K562 (cell line): ENCODE results near the gene RPL15. TPM values are rescaled to one million over a fixed set of nuclear protein-coding genes. Genes with fewer than 3 reads are reported as not detected.
A peak's percentile ranks its signal among the peaks of the same experiment; 100 is the strongest.

Experiments used
- CHD1 ChIP-seq: fragments of 200-600 bp; sonication (generic); IDR thresholded peaks from one replicate; pipeline ENCODE4 v1.6.1; 2012; ENCODE audit warnings: mild to moderate bottlenecking, moderate library complexity, low read length, inconsistent platforms
- E2F3 ChIP-seq: fragments of 250-450 bp; sonication (Bioruptor Pico); IDR thresholded peaks from 2 replicates; pipeline ENCODE4 v1.4.0; 2020; ENCODE audit warnings: mild to moderate bottlenecking
- EZH2 ChIP-seq: IDR thresholded peaks from 2 replicates; pipeline ENCODE4 v1.6.1; 2012; ENCODE audit warnings: low read depth, mild to moderate bottlenecking, inconsistent platforms, low read length, borderline replicate concordance
- KDM2B ChIP-seq: fragments of 250-450 bp; sonication (Bioruptor Pico); IDR thresholded peaks from 2 replicates; pipeline ENCODE4 v1.8.0; 2021; ENCODE audit warnings: mild to moderate bottlenecking, moderate library complexity
- MAFG ChIP-seq: fragments of 450-650 bp; conservative IDR thresholded peaks from 2 replicates; pipeline ENCODE4 v1.6.1; 2016; ENCODE audit warnings: missing genetic modification characterization, missing compliant biosample characterization
- MEIS2 ChIP-seq: fragments of 450-650 bp; IDR thresholded peaks from 2 replicates; pipeline ENCODE4 v1.6.1; 2014; ENCODE audit warnings: mild to moderate bottlenecking; ENCODE audit not compliant: partially characterized antibody
- NCOA2 ChIP-seq, 2 experiments: fragments of 450-650 bp; IDR thresholded peaks; 2 replicates each; pipeline ENCODE4 v1.6.1; 2018; ENCODE audit warnings: mild to moderate bottlenecking in 2 of 2, moderate library complexity in 1 of 2; ENCODE audit not compliant: partially characterized antibody in 2 of 2
- NFRKB ChIP-seq: fragments of 450-650 bp; IDR thresholded peaks from 2 replicates; pipeline ENCODE4 v1.6.1; 2016; ENCODE audit warnings: low read depth
- PHTF2 ChIP-seq: fragments of 250-450 bp; sonication (Bioruptor Pico); IDR thresholded peaks from 2 replicates; pipeline ENCODE4 v1.5.0; 2021; ENCODE audit warnings: mild to moderate bottlenecking
- PPARD ChIP-seq: fragments of 250-450 bp; sonication (Bioruptor Pico); IDR thresholded peaks from 2 replicates; pipeline ENCODE4 v1.8.0; 2022; ENCODE audit warnings: inconsistent platforms, mild to moderate bottlenecking, moderate library complexity
- SMARCC2 ChIP-seq: fragments of 450-650 bp; IDR thresholded peaks from 2 replicates; pipeline ENCODE4 v1.6.1; 2017; ENCODE audit warnings: antibody characterized with exemption, moderate library complexity, mild to moderate bottlenecking, low read depth
- SRSF7 ChIP-seq: fragments of 200-400 bp; formaldehyde crosslinking; optimal IDR thresholded peaks from 2 replicates; pipeline ENCODE3; 2017; ENCODE audit warnings: mild to moderate bottlenecking, low read depth, low read length
- ZNF146 ChIP-seq: IDR thresholded peaks from one replicate; pipeline ENCODE4 v1.6.1; 2018; ENCODE audit warnings: missing compliant biosample characterization; ENCODE audit not compliant: unreplicated experiment
- ZNF239 ChIP-seq: fragments of 250-450 bp; sonication (Bioruptor Pico); IDR thresholded peaks from 2 replicates; pipeline ENCODE4 v1.4.0; 2020; ENCODE audit warnings: mild to moderate bottlenecking
- ZNF436 ChIP-seq: fragments of 250-450, 450-650 bp; sonication (Bioruptor Pico); formaldehyde crosslinking; IDR thresholded peaks from 2 replicates; pipeline ENCODE4 v1.7.0; 2020; ENCODE audit warnings: mild to moderate bottlenecking
- ZNF584 ChIP-seq: fragments of 200-800 bp; sonication (Bioruptor generic); IDR thresholded peaks from 2 replicates; pipeline ENCODE4 v1.6.1; 2016; ENCODE audit warnings: low read depth, mild to moderate bottlenecking, missing genetic modification characterization, missing compliant biosample characterization
- polyA plus RNA-seq, 8 experiments: library from polyadenylated mRNA; depleted of rRNA in 4 of 8; stranded (reverse) in 5 of 8; unstranded in 3 of 8; fragments of >200 nt; fragmentation: Nextera tagmentation in 2 of 8; fragmentation: Illumina TruSeq in 1 of 8; extraction: Ambion mirVana in 2 of 8; extraction: Trizol in 1 of 8; gene quantifications; 2 replicates each; pipeline versions ENCODE4 v1.2.1 to v1.2.3, GENCODE V29; 2011 to 2014; ENCODE audit warnings: inconsistent platforms in 1 of 8, missing spikeins in 1 of 8
- total RNA-seq, 7 experiments: library from RNA; depleted of rRNA in 6 of 7; stranded (reverse); fragments of >200 nt in 6 of 7; fragmentation: Illumina TruSeq in 2 of 7; extraction: Trizol in 2 of 7; gene quantifications; 2 replicates each; pipeline versions ENCODE4 v1.2.1 to v1.2.3, GENCODE V29; 2011 to 2021; ENCODE audit warnings: low replicate concordance in 1 of 7
- TF ChIP-seq, protein P1 (sequence below), 2 experiments: fragments of 150-350 bp in 1 of 2; IDR thresholded peaks; 2 replicates each; pipeline ENCODE4 v1.6.1; 2012 to 2016; ENCODE audit warnings: low read depth in 2 of 2, low read length in 2 of 2, mild to moderate bottlenecking in 1 of 2, moderate library complexity in 1 of 2
- TF ChIP-seq, protein P2 (sequence below): sonication (generic); formaldehyde crosslinking; IDR thresholded peaks from 2 replicates; pipeline ENCODE4 v1.8.0; 2022; ENCODE audit warnings: missing genetic modification reagents, mild to moderate bottlenecking, borderline replicate concordance
- TF ChIP-seq, protein P3 (sequence below): fragments of 250-450 bp; sonication (Bioruptor Pico); IDR thresholded peaks from 2 replicates; pipeline ENCODE4 v1.8.0; 2022; ENCODE audit warnings: inconsistent platforms
- TF ChIP-seq, protein P4 (sequence below): fragments of 250-450 bp; sonication (Bioruptor Pico); IDR thresholded peaks from 2 replicates; pipeline ENCODE4 v1.8.0; 2021; ENCODE audit warnings: moderate library complexity, mild to moderate bottlenecking, inconsistent platforms
- TF ChIP-seq, protein P5 (sequence below): fragments of 250-450 bp; sonication (Bioruptor Pico); IDR thresholded peaks from 2 replicates; pipeline ENCODE4 v1.8.0; 2022; ENCODE audit warnings: moderate library complexity, mild to moderate bottlenecking, inconsistent platforms

Gene RPL15
- total and polyA plus RNA-seq, 9 of the 15 experiments (the other 6 are each of a cell fraction or from before 2014, with no cell fraction given) = 2,393 to 8,850 (median 3,928) TPM

DNA sequence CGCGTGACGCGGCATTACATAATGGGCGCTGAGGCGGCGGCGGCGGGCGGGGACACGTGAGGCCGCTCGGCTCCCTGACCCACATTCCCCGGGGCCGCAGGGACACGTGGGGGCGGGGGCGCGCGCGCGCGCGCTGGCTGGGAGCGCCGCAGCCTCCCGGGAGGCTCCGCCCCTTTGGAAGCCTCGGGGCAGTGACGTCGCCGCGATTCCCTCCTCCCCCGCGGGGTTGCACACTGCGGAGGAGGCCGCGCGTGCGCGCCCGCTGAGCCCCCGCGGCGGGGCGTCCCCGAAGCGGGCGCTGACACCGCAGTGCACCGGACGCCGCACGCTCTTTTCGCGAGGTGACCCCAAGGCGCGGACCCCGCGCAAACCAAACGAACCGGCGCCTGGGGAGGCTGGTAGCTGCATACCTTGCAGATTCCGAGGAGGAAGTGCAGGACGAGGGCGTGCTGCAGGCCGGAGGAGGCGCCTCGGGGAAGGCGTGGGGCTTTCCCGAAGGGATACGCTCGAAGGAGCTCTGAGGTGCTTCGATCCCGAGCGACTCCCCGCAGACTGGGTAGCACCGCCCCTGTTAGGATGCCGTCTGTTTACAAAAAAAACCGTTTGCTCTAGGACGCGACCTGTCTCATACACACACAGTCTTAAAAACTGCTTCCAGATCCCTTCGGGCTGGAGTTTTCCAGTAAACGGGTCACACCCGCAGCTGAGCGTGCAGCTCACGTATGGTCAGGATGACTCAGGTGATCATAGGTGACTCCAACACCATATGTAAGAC is 29.2 kb downstream of the RPL15 start (continued):
- TF ChIP-seq NFRKB = no peak
- peak; percentile 58; the same call in 1 of the 2 replicates for TF ChIP-seq SMARCC2
- TF ChIP-seq, protein P1, sequence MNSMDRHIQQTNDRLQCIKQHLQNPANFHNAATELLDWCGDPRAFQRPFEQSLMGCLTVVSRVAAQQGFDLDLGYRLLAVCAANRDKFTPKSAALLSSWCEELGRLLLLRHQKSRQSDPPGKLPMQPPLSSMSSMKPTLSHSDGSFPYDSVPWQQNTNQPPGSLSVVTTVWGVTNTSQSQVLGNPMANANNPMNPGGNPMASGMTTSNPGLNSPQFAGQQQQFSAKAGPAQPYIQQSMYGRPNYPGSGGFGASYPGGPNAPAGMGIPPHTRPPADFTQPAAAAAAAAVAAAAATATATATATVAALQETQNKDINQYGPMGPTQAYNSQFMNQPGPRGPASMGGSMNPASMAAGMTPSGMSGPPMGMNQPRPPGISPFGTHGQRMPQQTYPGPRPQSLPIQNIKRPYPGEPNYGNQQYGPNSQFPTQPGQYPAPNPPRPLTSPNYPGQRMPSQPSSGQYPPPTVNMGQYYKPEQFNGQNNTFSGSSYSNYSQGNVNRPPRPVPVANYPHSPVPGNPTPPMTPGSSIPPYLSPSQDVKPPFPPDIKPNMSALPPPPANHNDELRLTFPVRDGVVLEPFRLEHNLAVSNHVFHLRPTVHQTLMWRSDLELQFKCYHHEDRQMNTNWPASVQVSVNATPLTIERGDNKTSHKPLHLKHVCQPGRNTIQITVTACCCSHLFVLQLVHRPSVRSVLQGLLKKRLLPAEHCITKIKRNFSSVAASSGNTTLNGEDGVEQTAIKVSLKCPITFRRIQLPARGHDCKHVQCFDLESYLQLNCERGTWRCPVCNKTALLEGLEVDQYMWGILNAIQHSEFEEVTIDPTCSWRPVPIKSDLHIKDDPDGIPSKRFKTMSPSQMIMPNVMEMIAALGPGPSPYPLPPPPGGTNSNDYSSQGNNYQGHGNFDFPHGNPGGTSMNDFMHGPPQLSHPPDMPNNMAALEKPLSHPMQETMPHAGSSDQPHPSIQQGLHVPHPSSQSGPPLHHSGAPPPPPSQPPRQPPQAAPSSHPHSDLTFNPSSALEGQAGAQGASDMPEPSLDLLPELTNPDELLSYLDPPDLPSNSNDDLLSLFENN (IDR thresholded peaks at IDR 0.05; ENCODE audit: low read depth in 2 of 2, low read length in 2 of 2) = peak in 1 of 2 experiments; percentile 30; a peak in 1 of 4 replicates
- TF ChIP-seq, protein P2, sequence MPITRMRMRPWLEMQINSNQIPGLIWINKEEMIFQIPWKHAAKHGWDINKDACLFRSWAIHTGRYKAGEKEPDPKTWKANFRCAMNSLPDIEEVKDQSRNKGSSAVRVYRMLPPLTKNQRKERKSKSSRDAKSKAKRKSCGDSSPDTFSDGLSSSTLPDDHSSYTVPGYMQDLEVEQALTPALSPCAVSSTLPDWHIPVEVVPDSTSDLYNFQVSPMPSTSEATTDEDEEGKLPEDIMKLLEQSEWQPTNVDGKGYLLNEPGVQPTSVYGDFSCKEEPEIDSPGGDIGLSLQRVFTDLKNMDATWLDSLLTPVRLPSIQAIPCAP (CRISPR knock-in tag) = 0 out of 2 replicates have a peak, but pooled peaks have one; percentile 64
- TF ChIP-seq, protein P3, sequence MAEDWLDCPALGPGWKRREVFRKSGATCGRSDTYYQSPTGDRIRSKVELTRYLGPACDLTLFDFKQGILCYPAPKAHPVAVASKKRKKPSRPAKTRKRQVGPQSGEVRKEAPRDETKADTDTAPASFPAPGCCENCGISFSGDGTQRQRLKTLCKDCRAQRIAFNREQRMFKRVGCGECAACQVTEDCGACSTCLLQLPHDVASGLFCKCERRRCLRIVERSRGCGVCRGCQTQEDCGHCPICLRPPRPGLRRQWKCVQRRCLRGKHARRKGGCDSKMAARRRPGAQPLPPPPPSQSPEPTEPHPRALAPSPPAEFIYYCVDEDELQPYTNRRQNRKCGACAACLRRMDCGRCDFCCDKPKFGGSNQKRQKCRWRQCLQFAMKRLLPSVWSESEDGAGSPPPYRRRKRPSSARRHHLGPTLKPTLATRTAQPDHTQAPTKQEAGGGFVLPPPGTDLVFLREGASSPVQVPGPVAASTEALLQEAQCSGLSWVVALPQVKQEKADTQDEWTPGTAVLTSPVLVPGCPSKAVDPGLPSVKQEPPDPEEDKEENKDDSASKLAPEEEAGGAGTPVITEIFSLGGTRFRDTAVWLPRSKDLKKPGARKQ (CRISPR knock-in tag) = no peak
- TF ChIP-seq, protein P4, sequence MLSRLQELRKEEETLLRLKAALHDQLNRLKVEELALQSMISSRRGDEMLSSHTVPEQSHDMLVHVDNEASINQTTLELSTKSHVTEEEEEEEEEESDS (CRISPR knock-in tag) = no peak
- TF ChIP-seq SRSF7 = no peak
- TF ChIP-seq, protein P5, sequence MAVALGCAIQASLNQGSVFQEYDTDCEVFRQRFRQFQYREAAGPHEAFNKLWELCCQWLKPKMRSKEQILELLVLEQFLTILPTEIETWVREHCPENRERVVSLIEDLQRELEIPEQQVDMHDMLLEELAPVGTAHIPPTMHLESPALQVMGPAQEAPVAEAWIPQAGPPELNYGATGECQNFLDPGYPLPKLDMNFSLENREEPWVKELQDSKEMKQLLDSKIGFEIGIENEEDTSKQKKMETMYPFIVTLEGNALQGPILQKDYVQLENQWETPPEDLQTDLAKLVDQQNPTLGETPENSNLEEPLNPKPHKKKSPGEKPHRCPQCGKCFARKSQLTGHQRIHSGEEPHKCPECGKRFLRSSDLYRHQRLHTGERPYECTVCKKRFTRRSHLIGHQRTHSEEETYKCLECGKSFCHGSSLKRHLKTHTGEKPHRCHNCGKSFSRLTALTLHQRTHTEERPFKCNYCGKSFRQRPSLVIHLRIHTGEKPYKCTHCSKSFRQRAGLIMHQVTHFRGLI (CRISPR knock-in tag) = no peak
- peak; percentile 76 for TF ChIP-seq MEIS2
- TF ChIP-seq PPARD (CRISPR knock-in tag) = no peak
- no peak for TF ChIP-seq EZH2
- TF ChIP-seq CHD1 = no peak
- TF ChIP-seq MAFG = 0 out of 2 replicates have a peak, but pooled peaks have one; percentile 21
- no peak for TF ChIP-seq ZNF584 (CRISPR knock-in tag)
- TF ChIP-seq NCOA2 (IDR thresholded peaks at IDR 0.05; ENCODE audit: partially characterized antibody in 2 of 2) = no peak
- TF ChIP-seq ZNF436 (CRISPR knock-in tag) = no peak
- TF ChIP-seq ZNF146 (CRISPR knock-in tag) = no peak
- TF ChIP-seq ZNF239 (CRISPR knock-in tag) = no peak
- peak; percentile 97 for TF ChIP-seq KDM2B (CRISPR knock-in tag)
- TF ChIP-seq E2F3 (CRISPR knock-in tag) = no peak
- TF ChIP-seq PHTF2 = no peak
